ENCODE data around the gene FAM222B. TPM values are rescaled to one million over a fixed set of nuclear protein-coding genes. Genes with fewer than 3 reads are reported as not detected.

The FAM222B gene
- total and polyA plus RNA-seq, 2 experiments from 2014 or later, result 63.7 to 78.5 TPM

GRCh38 chr17:28751600-28752366 is 90.8 kb downstream of the FAM222B start:
- peaks cover 21% of the 10 kb centered on the region for H3K4me1 ChIP-seq (ENCODE audit: insufficient read depth)
- H4K20me1 ChIP-seq (replicated peaks; ENCODE audit: insufficient read depth), result peaks cover 26% of the 10 kb centered on the region
- peak overlapping the region; percentile 45; the same call in 1 of the 2 replicates for H3K27ac ChIP-seq (ENCODE audit: low read depth)
- H3K4me3 Mint-ChIP-seq, result no peak overlapping the region
- H3K27me3 ChIP-seq (ENCODE audit: insufficient read depth), result no peaks in the 10 kb centered on the region
- H3K36me3 Mint-ChIP-seq (ENCODE audit: low read depth), result peaks cover 65% of the 10 kb centered on the region
- ATAC-seq, result no peak
- H3K27ac Mint-ChIP-seq, result no peak overlapping the region
- DNase-seq (ENCODE audit: low spot score), result no peak
- H3K79me2 ChIP-seq (replicated peaks; ENCODE audit: insufficient read depth), result peaks cover 6% of the 10 kb centered on the region
- no peak overlapping the region for H3K4me2 ChIP-seq
- peaks cover 45% of the 10 kb centered on the region for H3K27me3 Mint-ChIP-seq (ENCODE audit: insufficient read depth, low read depth, poor library complexity)
- peaks cover 76% of the 10 kb centered on the region for H3F3A ChIP-seq (replicated peaks; ENCODE audit: low read depth)
- no peak overlapping the region for H2AFZ ChIP-seq
- H3K4me1 Mint-ChIP-seq, result peaks cover 42% of the 10 kb centered on the region
- no peaks in the 10 kb centered on the region for H3K9me3 Mint-ChIP-seq
- H3K9me2 ChIP-seq (ENCODE audit: insufficient read depth), result no peaks in the 10 kb centered on the region
- H3K4me3 ChIP-seq, result no peak overlapping the region
- TF ChIP-seq ZNF331 (CRISPR knock-in tag; IDR thresholded peaks at IDR 0.05; ENCODE audit: low read depth) (no peak), ETS1 (IDR thresholded peaks at IDR 0.05) (no peak), CREB1 (CRISPR knock-in tag; IDR thresholded peaks at IDR 0.05; ENCODE audit: low read depth) (no peak), EZH2phosphoT487 (IDR thresholded peaks at IDR 0.05; ENCODE audit: unreplicated experiment) (no peak), JUNB (IDR thresholded peaks at IDR 0.05; ENCODE audit: unreplicated experiment) (no peak), POLR2AphosphoS5 (IDR thresholded peaks at IDR 0.05; ENCODE audit: low read depth) (no peak), NANOG (IDR thresholded peaks at IDR 0.05; ENCODE audit: borderline replicate concordance) (no peak), ZNF114 (CRISPR knock-in tag; IDR thresholded peaks at IDR 0.05) (no peak), REST (IDR thresholded peaks at IDR 0.05; ENCODE audit: unreplicated experiment) (no peak), EZH2 (IDR thresholded peaks at IDR 0.05; ENCODE audit: low read depth, unreplicated experiment) (no peak), STAT1 (IDR thresholded peaks at IDR 0.05; ENCODE audit: unreplicated experiment) (no peak)
- TF ChIP-seq, protein P1, sequence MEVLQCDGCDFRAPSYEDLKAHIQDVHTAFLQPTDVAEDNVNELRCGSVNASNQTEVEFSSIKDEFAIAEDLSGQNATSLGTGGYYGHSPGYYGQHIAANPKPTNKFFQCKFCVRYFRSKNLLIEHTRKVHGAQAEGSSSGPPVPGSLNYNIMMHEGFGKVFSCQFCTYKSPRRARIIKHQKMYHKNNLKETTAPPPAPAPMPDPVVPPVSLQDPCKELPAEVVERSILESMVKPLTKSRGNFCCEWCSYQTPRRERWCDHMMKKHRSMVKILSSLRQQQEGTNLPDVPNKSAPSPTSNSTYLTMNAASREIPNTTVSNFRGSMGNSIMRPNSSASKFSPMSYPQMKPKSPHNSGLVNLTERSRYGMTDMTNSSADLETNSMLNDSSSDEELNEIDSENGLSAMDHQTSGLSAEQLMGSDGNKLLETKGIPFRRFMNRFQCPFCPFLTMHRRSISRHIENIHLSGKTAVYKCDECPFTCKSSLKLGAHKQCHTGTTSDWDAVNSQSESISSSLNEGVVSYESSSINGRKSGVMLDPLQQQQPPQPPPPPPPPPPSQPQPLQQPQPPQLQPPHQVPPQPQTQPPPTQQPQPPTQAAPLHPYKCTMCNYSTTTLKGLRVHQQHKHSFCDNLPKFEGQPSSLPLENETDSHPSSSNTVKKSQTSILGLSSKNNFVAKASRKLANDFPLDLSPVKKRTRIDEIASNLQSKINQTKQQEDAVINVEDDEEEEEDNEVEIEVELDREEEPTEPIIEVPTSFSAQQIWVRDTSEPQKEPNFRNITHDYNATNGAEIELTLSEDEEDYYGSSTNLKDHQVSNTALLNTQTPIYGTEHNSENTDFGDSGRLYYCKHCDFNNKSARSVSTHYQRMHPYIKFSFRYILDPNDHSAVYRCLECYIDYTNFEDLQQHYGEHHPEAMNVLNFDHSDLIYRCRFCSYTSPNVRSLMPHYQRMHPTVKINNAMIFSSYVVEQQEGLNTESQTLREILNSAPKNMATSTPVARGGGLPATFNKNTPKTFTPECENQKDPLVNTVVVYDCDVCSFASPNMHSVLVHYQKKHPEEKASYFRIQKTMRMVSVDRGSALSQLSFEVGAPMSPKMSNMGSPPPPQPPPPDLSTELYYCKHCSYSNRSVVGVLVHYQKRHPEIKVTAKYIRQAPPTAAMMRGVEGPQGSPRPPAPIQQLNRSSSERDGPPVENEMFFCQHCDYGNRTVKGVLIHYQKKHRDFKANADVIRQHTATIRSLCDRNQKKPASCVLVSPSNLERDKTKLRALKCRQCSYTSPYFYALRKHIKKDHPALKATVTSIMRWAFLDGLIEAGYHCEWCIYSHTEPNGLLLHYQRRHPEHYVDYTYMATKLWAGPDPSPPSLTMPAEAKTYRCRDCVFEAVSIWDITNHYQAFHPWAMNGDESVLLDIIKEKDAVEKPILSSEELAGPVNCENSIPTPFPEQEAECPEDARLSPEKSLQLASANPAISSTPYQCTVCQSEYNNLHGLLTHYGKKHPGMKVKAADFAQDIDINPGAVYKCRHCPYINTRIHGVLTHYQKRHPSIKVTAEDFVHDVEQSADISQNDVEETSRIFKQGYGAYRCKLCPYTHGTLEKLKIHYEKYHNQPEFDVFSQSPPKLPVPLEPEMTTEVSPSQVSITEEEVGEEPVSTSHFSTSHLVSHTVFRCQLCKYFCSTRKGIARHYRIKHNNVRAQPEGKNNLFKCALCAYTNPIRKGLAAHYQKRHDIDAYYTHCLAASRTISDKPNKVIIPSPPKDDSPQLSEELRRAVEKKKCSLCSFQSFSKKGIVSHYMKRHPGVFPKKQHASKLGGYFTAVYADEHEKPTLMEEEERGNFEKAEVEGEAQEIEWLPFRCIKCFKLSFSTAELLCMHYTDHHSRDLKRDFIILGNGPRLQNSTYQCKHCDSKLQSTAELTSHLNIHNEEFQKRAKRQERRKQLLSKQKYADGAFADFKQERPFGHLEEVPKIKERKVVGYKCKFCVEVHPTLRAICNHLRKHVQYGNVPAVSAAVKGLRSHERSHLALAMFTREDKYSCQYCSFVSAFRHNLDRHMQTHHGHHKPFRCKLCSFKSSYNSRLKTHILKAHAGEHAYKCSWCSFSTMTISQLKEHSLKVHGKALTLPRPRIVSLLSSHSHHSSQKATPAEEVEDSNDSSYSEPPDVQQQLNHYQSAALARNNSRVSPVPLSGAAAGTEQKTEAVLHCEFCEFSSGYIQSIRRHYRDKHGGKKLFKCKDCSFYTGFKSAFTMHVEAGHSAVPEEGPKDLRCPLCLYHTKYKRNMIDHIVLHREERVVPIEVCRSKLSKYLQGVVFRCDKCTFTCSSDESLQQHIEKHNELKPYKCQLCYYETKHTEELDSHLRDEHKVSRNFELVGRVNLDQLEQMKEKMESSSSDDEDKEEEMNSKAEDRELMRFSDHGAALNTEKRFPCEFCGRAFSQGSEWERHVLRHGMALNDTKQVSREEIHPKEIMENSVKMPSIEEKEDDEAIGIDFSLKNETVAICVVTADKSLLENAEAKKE (CRISPR knock-in tag; IDR thresholded peaks at IDR 0.05), result no peak
- TF ChIP-seq, protein P2, sequence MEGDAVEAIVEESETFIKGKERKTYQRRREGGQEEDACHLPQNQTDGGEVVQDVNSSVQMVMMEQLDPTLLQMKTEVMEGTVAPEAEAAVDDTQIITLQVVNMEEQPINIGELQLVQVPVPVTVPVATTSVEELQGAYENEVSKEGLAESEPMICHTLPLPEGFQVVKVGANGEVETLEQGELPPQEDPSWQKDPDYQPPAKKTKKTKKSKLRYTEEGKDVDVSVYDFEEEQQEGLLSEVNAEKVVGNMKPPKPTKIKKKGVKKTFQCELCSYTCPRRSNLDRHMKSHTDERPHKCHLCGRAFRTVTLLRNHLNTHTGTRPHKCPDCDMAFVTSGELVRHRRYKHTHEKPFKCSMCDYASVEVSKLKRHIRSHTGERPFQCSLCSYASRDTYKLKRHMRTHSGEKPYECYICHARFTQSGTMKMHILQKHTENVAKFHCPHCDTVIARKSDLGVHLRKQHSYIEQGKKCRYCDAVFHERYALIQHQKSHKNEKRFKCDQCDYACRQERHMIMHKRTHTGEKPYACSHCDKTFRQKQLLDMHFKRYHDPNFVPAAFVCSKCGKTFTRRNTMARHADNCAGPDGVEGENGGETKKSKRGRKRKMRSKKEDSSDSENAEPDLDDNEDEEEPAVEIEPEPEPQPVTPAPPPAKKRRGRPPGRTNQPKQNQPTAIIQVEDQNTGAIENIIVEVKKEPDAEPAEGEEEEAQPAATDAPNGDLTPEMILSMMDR (conservative IDR thresholded peaks at IDR 0.05; ENCODE audit: low read depth in 2 of 2), result no peak
- H3K36me3 ChIP-seq (ENCODE audit: insufficient read depth), result peaks cover 34% of the 10 kb centered on the region
